Heart right ventricle (tissue), 16 donors: ENCODE data around the gene CHFR. TPM values are rescaled to one million over a fixed set of nuclear protein-coding genes. Genes with fewer than 3 reads are reported as not detected.
"Not testable (repeated sequence)": the region's sequence is repeated elsewhere in the genome, so short reads cannot be mapped to it uniquely, and the experiment has no call there.

Experiments
- ATAC-seq, 8 donors: fragments of 200-7000 bp; cut with Tn5 transposase; one replicate each; pipeline ENCODE4 v1.9.1; 2020; ENCODE audit warnings: mild to moderate bottlenecking in 8 of 8, moderate library complexity in 8 of 8, moderate number of reproducible peaks in 1 of 8
- DNase-seq, 2 donors: peaks; one replicate each; pipeline ENCODE4 v3.0.0-alpha.2; 2020
- H3K27ac ChIP-seq, 10 donors: fragments of 200-600 bp; sonication (generic) in 2 of 10; one replicate each; pipeline versions ENCODE4 v1.5.0 to v1.8.0; 2020 to 2022; ENCODE audit warnings: mild to moderate bottlenecking in 3 of 10
- H3K27me3 ChIP-seq, 7 donors: fragments of 200-600 bp; one replicate each; pipeline ENCODE4 v1.8.0; 2021 to 2022; ENCODE audit warnings: mild to moderate bottlenecking in 2 of 7
- H3K36me3 ChIP-seq, 9 donors: fragments of 200-600 bp; sonication (generic) in 1 of 9; one replicate each; pipeline versions ENCODE4 v1.5.0 to v1.8.0; 2020 to 2022; ENCODE audit warnings: mild to moderate bottlenecking in 2 of 9
- H3K4me1 ChIP-seq, 9 donors: fragments of 200-600 bp; sonication (generic) in 1 of 9; one replicate each; pipeline versions ENCODE4 v1.5.0 to v1.8.0; 2020 to 2022; ENCODE audit warnings: mild to moderate bottlenecking in 4 of 9
- H3K4me3 ChIP-seq, 10 donors: fragments of 200-600 bp; sonication (generic) in 2 of 10; one replicate each; pipeline versions ENCODE4 v1.5.0 to v1.8.0; 2020 to 2022; ENCODE audit warnings: mild to moderate bottlenecking in 7 of 10, moderate library complexity in 2 of 10
- H3K9me3 ChIP-seq, 11 donors: fragments of 200-600 bp in 10 of 11; sonication (generic) in 2 of 11; one replicate each; pipeline versions ENCODE4 v1.5.0 to v1.8.0; 2013 to 2022; ENCODE audit warnings: mild to moderate bottlenecking in 2 of 11, control low read depth in 1 of 11, moderate library complexity in 1 of 11
- CTCF ChIP-seq, 9 donors: fragments of 200-600 bp; sonication (generic) in 2 of 9; IDR thresholded peaks; one replicate each; pipeline versions ENCODE4 v1.5.0 to v1.8.0; 2021 to 2022; ENCODE audit warnings: antibody characterized with exemption in 9 of 9, mild to moderate bottlenecking in 5 of 9, moderate library complexity in 1 of 9
- WGBS, 2 donors: extraction: QIAGEN DNeasy Blood & Tissue Kit; methylation state at CpG; one replicate each; pipeline ENCODE4 v1.1.7; 2013; ENCODE audit warnings: inconsistent platforms in 1 of 2; 5-methylcytosine and 5-hydroxymethylcytosine counted together
- intact Hi-C, 10 donors: fragments of 100-400 bp; cut with DNase I; formaldehyde crosslinking; loops; one replicate each; pipeline versions ENCODE4 v1.11.1 to v1.14.2; 2022
- polyA plus RNA-seq, 2 donors: library from polyadenylated mRNA; stranded (reverse); fragments of 200-250 nt; gene quantifications; one replicate each; pipeline ENCODE4 v1.2.3, GENCODE V29; 2013
- total RNA-seq, 10 donors: library from RNA; stranded (reverse); fragmentation: NEBNext Ultra II Directional in 3 of 10; extraction: Animal tissue kit (Norgen Biotek cat#: 25700) in 3 of 10; gene quantifications; one replicate each; pipeline versions ENCODE4 v1.2.1 to v1.2.4, GENCODE V29; 2021 to 2023
- donor health status: Arrhythmogenic right ventricular cardiomyopathy.
- donor health status: ischemic (EF 13 %, LVEDD 7.1; RV severe dilation, severe dysfunction).
- donor health status: healthy with polysubstance abuse.
- donor health status: DM: no; HTN: yes; CAD: no.
- donor health status: DM: no; HTN: no; CAD: no.
- donor health status: ischemic (EF 25% LVEDD 6.9; RV normal size, moderate dysfunction).
- donor health status: ischemic (EF 25% LVEDD 5.7; RV mildly dilated, moderate dysfunction).
- donor health status: healthy.
- donor health status: DM: yes; HTN: yes; CAD: no.
- donor health status: Ischemic cardiomyopathy.
- donor health status: ischemic (EF 35%, LVEDD 5.7; RV mildly dilated, moderate dysfunction).
- donor health status: nonischemic (EF 11% LVEDD 7.7; RV severe dilation, severe dysfunction).
- donor health status: DM: yes; HTN: yes; CAD: no.
- donor health status: PGD.
- donor health status: ischemic (EF 29% LVEDD 5.4; RV normal size, mild dysfunction).
- donor health status: nonischemic (EF 23%, LVEDD 6.1; RV moderate dilation, normal function).

The CHFR gene
- total and polyA plus RNA-seq, 12 donors: 10.2 to 27.2 (median 15.0) TPM

GRCh38 chr12:132809391-132809790, 78.0 kb downstream of the CHFR start:
- H3K9me3 ChIP-seq: not testable (repeated sequence)

GRCh38 chr12:132807295-132808092, 79.9 kb downstream of the CHFR start:
- DNase-seq (no peak), ATAC-seq (no peak)
- intact Hi-C loops: no loop called here
- Histone ChIP-seq H3K27me3 (no peaks in the 10 kb centered on the region), H3K9me3 (no peaks in the 10 kb centered on the region), H3K27ac (no peak overlapping the region), H3K4me1 (peaks cover 0 to 4% (median 0%) of the 10 kb centered on the region in 9 donors), H3K4me3 (no peak overlapping the region), H3K36me3 (peaks cover 0 to 94% (median 39%) of the 10 kb centered on the region in 9 donors)
- TF ChIP-seq CTCF (IDR thresholded peaks at IDR 0.05): no peak
- WGBS, 2 donors: 80 to 82% methylated on average over 25 of the region's 25 CpGs

More at GRCh38 chr12:132809391-132809790, 78.0 kb downstream of the CHFR start:
- H3K4me3 ChIP-seq, intact Hi-C loops, H3K27me3 ChIP-seq, H3K27ac ChIP-seq, H3K4me1 ChIP-seq, ATAC-seq: not testable (repeated sequence)
- TF ChIP-seq CTCF (IDR thresholded peaks at IDR 0.05): peak in 7 of 9 donors; percentile 25 to 43 (median 35)
- 67% methylated on average over 12 to 13 of the region's 13 CpGs for WGBS, 2 donors
- peak in 1 of 2 donors; percentile 47 for DNase-seq
- peaks cover 0 to 94% (median 39%) of the 10 kb centered on the region in 9 donors for H3K36me3 ChIP-seq

- Histone ChIP-seq H3K27me3 (no peaks in the 10 kb centered on the region), H3K4me1 (peaks cover 0 to 4% (median 0%) of the 10 kb centered on the region in 9 donors), H3K9me3 (no peaks in the 10 kb centered on the region), H3K36me3 (peaks cover 0 to 95% (median 37%) of the 10 kb centered on the region in 9 donors), H3K27ac (no peak overlapping the region), H3K4me3 (no peak overlapping the region)
- no peak for DNase-seq
- intact Hi-C loops: no loop called here
- ATAC-seq: no peak
- no peak for TF ChIP-seq CTCF (IDR thresholded peaks at IDR 0.05)
- WGBS, 2 donors: 88 to 92% methylated on average over 18 of the region's 18 CpGs
These were observed 80.5 kb downstream of the CHFR start for GRCh38 chr12:132806857-132807256.

GRCh38 chr12:132804426-132804861, 83.0 kb downstream of the CHFR start:
- peaks cover 0 to 4% (median 0%) of the 10 kb centered on the region in 9 donors for H3K4me1 ChIP-seq
- TF ChIP-seq CTCF (IDR thresholded peaks at IDR 0.05): no peak
- H3K36me3 ChIP-seq: peaks cover 0 to 96% (median 61%) of the 10 kb centered on the region in 9 donors
- ATAC-seq (peak in 4 of 8 donors; percentile 15 to 37 (median 20)), DNase-seq (no peak)
- no peak overlapping the region for H3K27ac ChIP-seq
- H3K9me3 ChIP-seq: no peaks in the 10 kb centered on the region
- WGBS, 2 donors: 79 to 80% methylated on average over 13 to 16 of the region's 16 CpGs
- intact Hi-C loops: no loop called here
- H3K4me3 ChIP-seq: no peak overlapping the region
- H3K27me3 ChIP-seq: no peaks in the 10 kb centered on the region
